Activated B cell treated with CpG ODN at 0.5 μM for 24 hours (primary cell): ENCODE data around the gene NEGR1. TPM values are rescaled to one million over a fixed set of nuclear protein-coding genes. Genes with fewer than 3 reads are reported as not detected.

Experiments used
- ATAC-seq: fragments of 200-7000 bp; cut with Tn5 transposase; one replicate; pipeline ENCODE4 v1.10.0; 2021; ENCODE audit warnings: low read depth, mild to moderate bottlenecking, moderate library complexity
- CTCF ChIA-PET: fragments of 350-600 bp; sonication (Branson Sonifier 250); formaldehyde crosslinking; loops from one replicate; lab custom pipeline; 2021; ENCODE audit warnings: antibody characterized with exemption; lab: Charles Lee
- POLR2A ChIA-PET: fragments of 350-600 bp; sonication (Branson Sonifier 250); formaldehyde crosslinking; loops from one replicate; lab custom pipeline; 2021; ENCODE audit warnings: antibody characterized with exemption; lab: Charles Lee
- DNase-seq: peaks from one replicate; pipeline ENCODE4 v3.0.0; 2022
- H3K27ac Mint-ChIP-seq: one replicate; pipeline ENCODE4 v1.8.0; 2020; ENCODE audit warnings: mixed read lengths
- H3K27me3 Mint-ChIP-seq: one replicate; pipeline ENCODE4 v1.8.0; 2021; ENCODE audit warnings: mixed read lengths
- H3K36me3 Mint-ChIP-seq: one replicate; pipeline ENCODE4 v1.8.0; 2021; ENCODE audit warnings: low read depth, mixed read lengths
- H3K4me1 Mint-ChIP-seq: one replicate; pipeline ENCODE4 v1.8.0; 2021; ENCODE audit warnings: mixed read lengths
- H3K4me3 Mint-ChIP-seq: one replicate; pipeline ENCODE4 v1.8.0; 2020; ENCODE audit warnings: mild to moderate bottlenecking, mixed read lengths
- H3K9me3 Mint-ChIP-seq: one replicate; pipeline ENCODE4 v1.8.0; 2020; ENCODE audit warnings: mixed read lengths
- CTCF ChIP-seq: fragments of 200-600 bp; IDR thresholded peaks from one replicate; pipeline ENCODE4 v1.8.0; 2022; ENCODE audit warnings: antibody characterized with exemption, mild to moderate bottlenecking
- intact Hi-C: fragments of 100-400 bp; cut with micrococcal nuclease; formaldehyde crosslinking; loops from one replicate; pipeline ENCODE4 v1.15.1; 2024
- total RNA-seq: library from RNA; stranded (reverse); gene quantifications from 2 replicates; pipeline ENCODE4 v1.2.3, GENCODE V29; 2022

NEGR1 gene
- total RNA-seq, 1 donor from 2014 or later: not detected

DNA sequence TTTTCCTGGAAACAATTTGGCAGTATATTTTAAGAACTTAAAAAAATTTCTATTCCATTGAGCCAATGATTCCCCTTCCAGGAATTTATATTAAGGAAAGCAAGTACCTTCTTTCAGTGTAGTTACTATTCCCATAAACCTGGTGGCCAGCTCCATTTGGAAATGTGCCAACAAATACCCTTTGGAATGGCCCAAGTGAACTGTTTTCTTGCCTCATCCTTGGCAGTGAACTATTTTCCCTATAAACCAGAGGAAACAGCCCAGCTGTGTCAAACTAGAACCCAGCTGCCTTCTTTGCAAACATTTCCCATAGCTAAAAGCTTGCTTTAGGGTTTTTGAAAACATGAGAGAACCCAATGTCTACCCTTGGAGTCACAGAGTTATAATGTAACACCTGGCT is 496.9 kb downstream of the NEGR1 start:
- no peak for ATAC-seq
- Mint-ChIP-seq H3K9me3 (no peaks in the 10 kb centered on the region), H3K27ac (no peak overlapping the region), H3K36me3 (no peaks in the 10 kb centered on the region), H3K27me3 (no peaks in the 10 kb centered on the region), H3K4me1 (no peaks in the 10 kb centered on the region), H3K4me3 (no peak overlapping the region)
- no peak for TF ChIP-seq CTCF
- intact Hi-C loops: no loop called here
- DNase-seq: no peak
- CTCF ChIA-PET: interaction anchor here (0.7 kb wide), 1 partner anchor 18 kb away, joined by 4 read pairs; no protein-coding TSS in a partner anchor
- POLR2A ChIA-PET: no interaction called here

DNA sequence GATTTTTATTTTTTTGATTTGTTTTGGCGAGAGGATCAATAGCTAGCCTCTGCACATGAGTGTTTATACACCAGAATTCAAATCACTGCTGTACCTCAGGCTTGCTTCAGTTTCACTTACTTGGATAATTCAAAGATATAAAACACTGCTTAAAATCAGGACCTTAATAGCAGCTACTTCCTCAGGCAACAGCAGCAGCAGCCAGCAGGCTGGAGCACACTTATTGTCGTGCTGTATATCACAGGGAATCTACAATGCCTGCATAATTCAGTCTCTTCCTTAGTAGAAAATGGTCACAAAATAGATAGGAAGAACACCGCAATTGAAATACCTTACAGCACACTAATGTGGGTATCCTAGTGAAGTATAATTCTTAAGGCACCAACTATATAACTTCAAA is 497.3 kb downstream of the NEGR1 start:
- H3K4me1 Mint-ChIP-seq: no peaks in the 10 kb centered on the region
- no peaks in the 10 kb centered on the region for H3K9me3 Mint-ChIP-seq
- TF ChIP-seq CTCF: no peak
- CTCF ChIA-PET: no interaction called here
- no peaks in the 10 kb centered on the region for H3K36me3 Mint-ChIP-seq
- no peak overlapping the region for H3K4me3 Mint-ChIP-seq
- no peaks in the 10 kb centered on the region for H3K27me3 Mint-ChIP-seq
- no peak overlapping the region for H3K27ac Mint-ChIP-seq
- ATAC-seq (no peak), DNase-seq (no peak)
- intact Hi-C loops: no loop called here
- POLR2A ChIA-PET: no interaction called here

DNA sequence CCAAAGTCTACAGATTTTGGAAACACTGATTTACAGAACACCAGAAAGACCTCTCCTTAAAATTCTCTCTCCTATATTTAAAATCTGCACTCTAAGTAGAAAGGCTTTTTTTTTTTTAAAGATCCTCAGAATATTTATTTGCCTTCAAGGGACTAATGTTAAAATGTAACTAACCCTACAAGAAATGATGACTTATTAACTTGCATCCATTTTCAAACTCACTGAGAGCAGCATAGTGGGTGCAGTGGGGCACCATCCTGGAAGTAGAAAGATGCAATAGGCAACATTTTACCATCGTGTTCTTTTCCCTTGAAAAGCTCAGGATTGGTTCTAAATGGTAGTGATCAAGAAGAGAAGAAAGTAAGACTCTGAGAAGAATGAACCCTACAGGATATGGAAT is 498.1 kb downstream of the NEGR1 start:
- no peaks in the 10 kb centered on the region for H3K27me3 Mint-ChIP-seq
- no peaks in the 10 kb centered on the region for H3K36me3 Mint-ChIP-seq
- ATAC-seq (no peak), DNase-seq (no peak)
- H3K4me1 Mint-ChIP-seq: no peaks in the 10 kb centered on the region
- no peak overlapping the region for H3K27ac Mint-ChIP-seq
- H3K9me3 Mint-ChIP-seq: no peaks in the 10 kb centered on the region
- intact Hi-C loops: no loop called here
- ChIA-PET POLR2A (no interaction called here), CTCF (no interaction called here)
- no peak overlapping the region for H3K4me3 Mint-ChIP-seq
- no peak for TF ChIP-seq CTCF

GRCh38 chr1:71783071-71783470 is 499.3 kb downstream of the NEGR1 start:
- Mint-ChIP-seq H3K36me3 (no peaks in the 10 kb centered on the region), H3K27me3 (no peaks in the 10 kb centered on the region), H3K4me1 (no peaks in the 10 kb centered on the region), H3K4me3 (no peak overlapping the region), H3K9me3 (no peaks in the 10 kb centered on the region), H3K27ac (no peak overlapping the region)
- ATAC-seq: no peak
- ChIA-PET CTCF (no interaction called here), POLR2A (no interaction called here)
- TF ChIP-seq CTCF: no peak
- DNase-seq: no peak
- intact Hi-C loops: no loop called here

DNA sequence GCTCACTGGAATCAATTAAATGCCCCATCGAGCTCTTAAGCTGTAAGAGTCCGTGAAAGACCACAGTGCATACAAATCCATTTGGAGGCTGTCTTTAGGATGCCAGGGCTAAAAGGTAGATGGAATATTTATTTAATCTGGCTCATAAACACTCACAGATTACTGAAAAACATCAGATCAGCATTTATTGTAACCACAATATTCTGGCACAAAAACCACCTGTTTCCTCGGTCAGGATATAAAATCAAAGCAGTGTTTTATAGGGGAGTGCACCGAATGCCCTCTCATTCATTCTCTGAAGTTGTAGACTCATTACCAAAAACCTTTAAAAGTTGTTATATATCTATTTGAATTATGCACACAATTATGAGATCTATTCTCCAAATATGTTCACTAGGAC is 500.9 kb downstream of the NEGR1 start:
- H3K27ac Mint-ChIP-seq: no peak overlapping the region

More for the DNA sequence above, 500.9 kb downstream of the NEGR1 start:
- ChIA-PET CTCF (no interaction called here), POLR2A (no interaction called here)
- Mint-ChIP-seq H3K27me3 (no peaks in the 10 kb centered on the region), H3K4me3 (no peak overlapping the region), H3K36me3 (no peaks in the 10 kb centered on the region), H3K4me1 (no peaks in the 10 kb centered on the region), H3K9me3 (no peaks in the 10 kb centered on the region)
- intact Hi-C loops: no loop called here
- no peak for DNase-seq
- TF ChIP-seq CTCF: no peak
- no peak for ATAC-seq
